HG03196 (cell line): ENCODE data around the gene ALDOB.

Source experiments
- ATAC-seq: cut with Tn5 transposase; IDR thresholded peaks from one replicate; pipeline ENCODE4 v1.9.1; 2021; ENCODE audit not compliant: unreplicated experiment

ALDOB gene

DNA sequence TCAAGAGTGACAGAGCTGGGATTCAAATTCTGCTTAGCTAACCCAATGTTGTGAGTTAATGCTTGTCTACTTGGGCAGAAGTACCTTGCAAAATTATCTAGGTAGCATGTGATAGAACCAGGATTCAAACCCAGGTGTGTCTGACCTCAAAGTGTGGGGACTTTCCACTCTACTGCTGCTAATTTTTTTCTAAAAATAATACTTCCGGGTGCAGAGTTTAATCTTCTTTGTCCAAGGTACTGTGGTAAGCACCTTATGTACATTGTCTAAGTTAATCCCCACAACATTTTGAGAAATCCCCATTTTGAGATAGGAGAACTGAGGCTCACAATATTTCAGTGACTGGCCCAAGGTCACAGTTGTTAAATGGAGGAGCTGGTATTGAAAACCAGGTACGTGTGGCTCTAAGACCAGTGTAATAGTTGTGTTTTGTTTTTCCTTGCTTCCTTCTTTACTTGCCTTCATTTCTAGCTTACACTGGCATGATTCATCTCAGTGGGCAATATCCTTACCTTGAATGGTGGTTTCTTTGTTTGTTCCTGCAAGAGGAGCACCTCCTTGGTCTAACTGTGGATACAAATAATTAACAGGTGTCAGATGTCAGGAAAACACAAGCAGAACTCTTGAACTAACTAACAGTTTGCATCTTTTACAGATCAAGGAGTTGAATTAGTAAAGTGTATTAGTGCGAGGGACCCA lies 7.5 kb downstream of the ALDOB start:
- no peak for ATAC-seq

- ATAC-seq, result no peak
These were observed 8.2 kb downstream of the ALDOB start for GRCh38 chr9:101427358-101427757.

DNA sequence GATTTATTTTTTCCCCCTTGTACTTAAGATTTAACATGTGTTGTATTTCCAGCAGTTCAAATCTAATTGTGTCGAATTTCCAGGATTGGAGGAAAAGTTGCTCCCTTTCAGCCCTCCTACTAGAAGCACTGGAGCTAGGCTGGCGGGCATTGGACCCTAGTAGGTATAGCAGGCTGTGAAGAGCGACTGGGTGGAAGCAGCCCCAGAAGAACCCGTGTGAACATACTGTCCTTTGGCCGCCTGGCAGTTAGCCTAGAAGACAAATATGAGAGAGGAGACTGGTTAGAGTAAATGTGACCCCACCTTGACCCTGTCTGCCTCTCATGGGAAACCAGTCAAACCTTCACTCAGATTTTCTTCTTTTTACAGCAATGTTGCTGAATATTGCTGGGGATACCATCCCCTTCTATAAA lies 13.9 kb downstream of the ALDOB start:
- no peak for ATAC-seq

GRCh38 chr9:101419863-101420262 lies 15.7 kb downstream of the ALDOB start:
- no peak for ATAC-seq

DNA sequence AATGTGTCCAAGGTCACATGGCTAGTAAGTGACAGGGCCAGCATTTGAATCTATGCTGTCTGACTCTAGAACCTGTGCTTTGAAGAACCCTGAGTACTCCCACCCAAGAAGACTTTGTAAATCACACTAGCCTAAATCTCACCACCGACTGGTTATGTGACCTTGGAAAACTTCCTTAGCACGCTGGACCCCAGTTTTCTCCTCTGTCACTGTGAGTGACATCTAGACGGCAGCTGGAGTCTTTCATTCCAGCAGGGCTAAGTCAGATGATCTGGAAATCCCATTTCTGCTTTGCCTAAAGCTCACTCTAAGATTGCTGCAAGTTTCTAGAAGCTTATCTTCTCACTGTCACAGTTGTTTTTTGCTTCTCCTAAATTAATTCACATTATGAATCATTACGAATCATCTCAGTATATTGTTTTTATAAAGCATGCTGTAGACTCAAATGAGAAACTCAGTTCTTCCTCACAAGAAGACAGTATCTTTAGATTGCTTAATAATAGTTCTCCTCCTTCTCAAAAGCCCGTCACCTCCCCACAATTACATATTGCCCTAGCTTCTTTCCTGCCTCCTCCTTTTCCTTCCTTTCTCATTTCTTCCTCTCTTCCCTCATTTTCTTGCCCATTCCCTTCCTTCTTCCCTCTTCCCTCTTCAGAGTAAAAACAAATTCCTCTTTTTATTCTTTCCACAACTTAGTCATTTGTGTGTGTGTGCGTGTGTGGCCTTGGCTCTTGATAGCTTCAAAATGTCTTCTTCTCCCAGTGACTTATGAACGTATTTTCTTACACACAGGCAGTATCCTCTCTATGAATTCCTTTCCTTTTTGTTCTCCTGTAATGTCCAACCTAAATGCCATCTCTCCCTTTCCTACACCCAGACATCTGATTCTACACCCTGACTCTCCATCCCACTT lies 16.8 kb downstream of the ALDOB start:
- ATAC-seq, result no peak

- ATAC-seq, result no peak
These were observed 17.6 kb downstream of the ALDOB start for GRCh38 chr9:101417977-101418376.

DNA sequence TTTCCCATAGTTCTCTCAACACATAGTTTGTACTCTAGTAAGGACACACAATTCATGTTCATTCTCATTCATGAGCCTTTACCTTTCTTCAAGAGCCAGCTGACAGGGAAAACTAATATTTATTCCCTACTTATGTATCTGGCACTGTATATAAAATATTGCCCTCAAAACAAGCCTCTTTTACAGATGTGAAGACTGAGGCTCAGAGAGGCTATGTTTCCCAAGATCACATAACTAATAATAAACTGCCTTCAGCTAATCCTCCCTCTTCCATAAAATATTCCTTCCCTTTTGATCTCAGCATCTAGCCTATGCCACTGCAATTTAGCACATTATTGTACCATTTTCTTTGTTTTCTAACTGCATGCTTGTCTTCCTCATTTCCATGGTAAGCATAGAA lies 18.2 kb downstream of the ALDOB start:
- ATAC-seq, result no peak

GRCh38 chr9:101415578-101415977 lies 20.0 kb downstream of the ALDOB start:
- ATAC-seq, result no peak

DNA sequence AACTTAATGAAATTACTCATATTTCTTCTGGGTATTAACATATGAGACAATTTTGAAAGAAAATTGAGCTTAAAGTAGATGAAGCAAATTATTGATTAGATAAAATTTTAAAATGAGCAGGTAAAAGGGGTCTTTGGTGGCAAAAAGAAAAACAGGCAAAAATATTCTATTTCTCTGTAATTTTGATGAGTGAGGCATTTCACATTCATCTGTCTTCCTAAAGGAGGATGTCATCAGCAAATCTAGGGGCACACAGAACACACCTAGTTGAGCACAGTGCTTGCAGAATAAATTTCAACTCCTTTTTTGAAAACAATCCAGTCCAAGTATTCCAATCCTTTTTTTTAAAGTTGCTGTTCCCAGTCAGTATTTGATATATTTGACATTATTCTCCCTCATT lies 20.7 kb downstream of the ALDOB start:
- no peak for ATAC-seq

GRCh38 chr9:101409079-101409477 lies 26.5 kb downstream of the ALDOB start:
- no peak for ATAC-seq

DNA sequence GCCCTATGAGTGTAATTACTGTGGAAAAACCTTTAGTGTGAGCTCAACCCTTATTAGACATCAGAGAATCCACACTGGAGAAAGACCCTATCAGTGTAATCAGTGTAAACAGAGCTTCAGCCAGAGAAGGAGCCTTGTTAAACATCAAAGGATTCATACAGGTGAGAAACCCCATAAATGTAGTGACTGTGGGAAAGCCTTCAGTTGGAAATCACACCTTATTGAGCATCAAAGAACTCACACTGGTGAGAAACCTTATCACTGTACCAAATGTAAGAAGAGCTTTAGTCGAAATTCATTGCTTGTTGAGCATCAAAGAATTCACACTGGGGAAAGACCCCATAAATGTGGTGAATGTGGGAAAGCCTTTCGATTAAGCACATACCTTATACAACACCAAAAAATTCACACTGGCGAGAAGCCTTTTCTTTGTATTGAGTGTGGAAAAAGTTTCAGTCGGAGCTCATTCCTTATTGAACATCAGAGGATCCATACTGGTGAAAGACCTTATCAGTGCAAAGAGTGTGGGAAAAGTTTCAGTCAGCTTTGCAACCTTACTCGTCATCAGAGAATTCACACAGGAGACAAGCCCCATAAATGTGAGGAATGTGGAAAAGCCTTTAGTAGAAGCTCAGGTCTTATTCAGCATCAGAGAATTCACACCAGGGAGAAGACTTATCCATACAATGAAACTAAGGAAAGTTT lies 27.0 kb downstream of the ALDOB start:
- no peak for ATAC-seq

DNA sequence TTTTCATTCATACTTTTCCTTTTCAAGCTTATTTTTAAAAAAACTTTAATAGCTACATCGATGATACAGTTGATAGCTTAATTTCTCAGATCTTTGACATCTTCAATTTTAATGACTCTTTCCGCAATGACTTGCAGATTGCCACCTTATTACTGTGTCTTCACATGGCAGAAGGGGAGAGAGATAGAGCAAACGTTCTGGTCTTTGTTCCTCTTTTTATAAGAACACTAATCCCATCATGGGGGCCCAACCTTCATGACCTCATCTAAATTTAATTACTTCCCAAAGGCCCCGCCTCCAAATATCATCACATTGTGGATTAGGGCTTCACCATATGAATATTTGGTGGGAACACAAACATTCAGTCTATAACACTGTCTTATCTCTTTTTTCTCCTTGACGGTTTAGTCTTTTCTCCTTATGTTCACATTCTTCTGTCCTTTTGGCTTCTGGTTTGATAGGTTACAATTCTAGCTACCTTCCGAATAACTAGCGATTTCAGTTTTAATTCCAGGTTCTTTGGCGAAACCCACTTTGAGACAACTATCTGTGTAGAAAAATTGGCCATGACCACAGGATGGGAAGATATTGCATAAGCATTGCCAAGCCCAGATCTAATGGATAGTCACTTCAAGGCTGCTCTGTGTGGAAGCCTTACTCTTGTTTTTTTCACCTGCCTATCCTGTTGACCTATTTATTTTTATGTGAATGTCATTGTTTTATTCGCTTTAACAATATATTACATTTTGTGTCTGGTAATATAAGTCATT lies 31.9 kb downstream of the ALDOB start:
- ATAC-seq, result no peak

DNA sequence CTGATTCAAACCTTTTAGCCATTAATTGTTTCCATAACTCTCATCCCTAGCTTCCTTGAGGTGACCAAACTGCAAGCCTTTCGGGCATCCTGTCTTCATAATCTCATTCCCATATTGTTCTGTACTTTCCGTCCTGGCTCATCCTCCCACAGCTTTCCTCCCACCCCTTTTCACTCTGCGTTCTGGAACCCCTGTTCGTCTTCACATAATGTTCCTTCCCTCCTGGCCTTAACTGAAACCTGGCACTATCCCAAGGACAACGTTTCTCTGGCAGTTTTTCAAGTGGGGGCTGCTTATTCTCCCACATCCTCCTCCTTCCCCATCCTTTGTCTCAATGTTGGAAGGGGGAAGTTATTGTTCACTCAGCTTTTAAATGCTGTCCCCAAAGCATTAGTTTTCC lies 35.5 kb downstream of the ALDOB start:
- ATAC-seq, result no peak

DNA sequence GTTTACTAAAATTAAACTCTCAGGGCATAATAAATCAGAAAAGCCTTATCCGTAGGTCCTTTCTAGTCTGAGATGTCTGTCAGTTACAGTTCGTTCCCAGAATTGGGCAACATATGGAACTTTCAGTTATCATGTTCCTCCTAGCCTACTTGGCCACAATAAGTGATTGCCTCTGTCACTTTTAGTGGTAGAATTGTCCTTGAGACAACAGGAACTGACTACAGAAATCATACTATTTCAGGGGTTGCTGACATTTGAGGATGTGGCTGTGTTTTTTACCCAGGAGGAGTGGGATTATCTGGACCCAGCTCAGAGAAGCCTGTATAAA lies 36.0 kb downstream of the ALDOB start:
- ATAC-seq, result no peak

GRCh38 chr9:101398930-101399642 lies 36.5 kb downstream of the ALDOB start:
- ATAC-seq, result no peak

DNA sequence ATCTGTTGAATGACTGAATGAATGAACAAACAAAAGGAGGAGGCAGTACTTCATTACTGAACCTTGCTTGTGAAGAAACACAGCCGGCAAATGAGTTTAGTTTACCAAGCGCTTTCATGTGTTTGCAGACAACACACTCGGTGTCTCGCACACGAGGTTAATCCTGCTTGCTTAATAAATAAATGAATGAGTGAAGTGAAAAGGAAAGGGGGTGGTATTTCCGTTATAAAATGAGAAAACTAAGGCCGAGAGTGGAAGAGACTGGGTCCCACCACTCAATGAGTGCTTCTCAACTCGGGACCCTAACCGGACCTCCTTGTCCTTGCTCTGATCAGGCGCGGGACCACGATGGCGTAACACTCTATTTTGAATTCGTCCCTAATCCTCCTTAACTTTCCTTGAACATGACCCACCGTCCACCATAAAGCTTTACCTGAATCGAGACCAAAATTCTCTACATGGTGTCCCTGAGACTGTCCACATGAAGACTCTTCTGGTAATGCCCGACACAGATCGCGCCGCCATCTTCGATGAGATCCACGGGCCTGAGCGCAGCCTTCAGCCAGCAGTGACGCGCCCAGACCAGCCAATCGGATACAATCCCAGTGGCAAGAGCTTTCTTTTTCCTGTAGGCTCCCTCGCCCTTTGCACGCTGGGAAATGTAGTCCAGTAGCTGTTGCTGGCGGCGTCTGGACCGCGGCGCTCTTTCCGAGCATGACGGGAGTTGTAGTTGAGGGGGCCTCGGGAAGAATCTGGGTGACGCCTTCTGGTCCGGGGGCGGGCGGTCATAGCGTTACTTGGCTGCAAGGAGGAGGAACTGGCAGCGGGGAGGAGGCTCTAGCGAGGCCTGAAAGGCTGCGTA lies 37.3 kb downstream of the ALDOB start, which contains the start of the genes MRPL50 and ZNF189:
MRPL50 (minus strand) TSS at position 551 of the 862 bp plus-strand sequence; CDS start at position 525, 26 bp downstream.
ZNF189 (plus strand) TSS at position 784 of the 862 bp plus-strand sequence. CDS start 306 bp downstream, outside the sequence.
- peak; percentile 99 for ATAC-seq

DNA sequence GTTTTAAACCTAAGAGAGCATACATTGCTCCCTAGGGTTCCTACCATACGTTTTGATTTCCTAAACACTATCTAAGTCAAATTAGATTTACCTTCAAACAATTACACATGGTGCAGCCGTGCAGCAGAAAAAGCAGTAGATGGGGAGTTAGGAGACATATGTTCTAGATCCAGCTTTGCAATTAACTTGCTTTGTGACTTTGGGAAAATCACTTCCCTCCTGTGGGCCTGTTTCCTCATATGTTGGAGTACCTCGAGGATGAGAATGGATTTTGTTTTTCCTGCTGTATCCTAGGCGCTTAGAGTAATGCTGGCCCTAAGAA lies 37.9 kb downstream of the ALDOB start:
- ATAC-seq, result no peak

- no peak for ATAC-seq
These were observed 40.9 kb downstream of the ALDOB start for GRCh38 chr9:101394687-101395086.

GRCh38 chr9:101393135-101393534 lies 42.4 kb downstream of the ALDOB start:
- no peak for ATAC-seq
